SH-SY5Y (cell line): ENCODE results near the gene TFE3.

Experiments used
- GATA2 ChIP-seq: IDR thresholded peaks from 2 replicates; pipeline ENCODE4 v1.6.1; 2011; ENCODE audit warnings: mild to moderate bottlenecking, low read depth, low read length
- GATA3 ChIP-seq: IDR thresholded peaks from 2 replicates; pipeline ENCODE4 v1.6.1; 2011; ENCODE audit warnings: low read depth, mild to moderate bottlenecking, low read length, moderate library complexity

Gene TFE3, protein sequence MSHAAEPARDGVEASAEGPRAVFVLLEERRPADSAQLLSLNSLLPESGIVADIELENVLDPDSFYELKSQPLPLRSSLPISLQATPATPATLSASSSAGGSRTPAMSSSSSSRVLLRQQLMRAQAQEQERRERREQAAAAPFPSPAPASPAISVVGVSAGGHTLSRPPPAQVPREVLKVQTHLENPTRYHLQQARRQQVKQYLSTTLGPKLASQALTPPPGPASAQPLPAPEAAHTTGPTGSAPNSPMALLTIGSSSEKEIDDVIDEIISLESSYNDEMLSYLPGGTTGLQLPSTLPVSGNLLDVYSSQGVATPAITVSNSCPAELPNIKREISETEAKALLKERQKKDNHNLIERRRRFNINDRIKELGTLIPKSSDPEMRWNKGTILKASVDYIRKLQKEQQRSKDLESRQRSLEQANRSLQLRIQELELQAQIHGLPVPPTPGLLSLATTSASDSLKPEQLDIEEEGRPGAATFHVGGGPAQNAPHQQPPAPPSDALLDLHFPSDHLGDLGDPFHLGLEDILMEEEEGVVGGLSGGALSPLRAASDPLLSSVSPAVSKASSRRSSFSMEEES

DNA sequence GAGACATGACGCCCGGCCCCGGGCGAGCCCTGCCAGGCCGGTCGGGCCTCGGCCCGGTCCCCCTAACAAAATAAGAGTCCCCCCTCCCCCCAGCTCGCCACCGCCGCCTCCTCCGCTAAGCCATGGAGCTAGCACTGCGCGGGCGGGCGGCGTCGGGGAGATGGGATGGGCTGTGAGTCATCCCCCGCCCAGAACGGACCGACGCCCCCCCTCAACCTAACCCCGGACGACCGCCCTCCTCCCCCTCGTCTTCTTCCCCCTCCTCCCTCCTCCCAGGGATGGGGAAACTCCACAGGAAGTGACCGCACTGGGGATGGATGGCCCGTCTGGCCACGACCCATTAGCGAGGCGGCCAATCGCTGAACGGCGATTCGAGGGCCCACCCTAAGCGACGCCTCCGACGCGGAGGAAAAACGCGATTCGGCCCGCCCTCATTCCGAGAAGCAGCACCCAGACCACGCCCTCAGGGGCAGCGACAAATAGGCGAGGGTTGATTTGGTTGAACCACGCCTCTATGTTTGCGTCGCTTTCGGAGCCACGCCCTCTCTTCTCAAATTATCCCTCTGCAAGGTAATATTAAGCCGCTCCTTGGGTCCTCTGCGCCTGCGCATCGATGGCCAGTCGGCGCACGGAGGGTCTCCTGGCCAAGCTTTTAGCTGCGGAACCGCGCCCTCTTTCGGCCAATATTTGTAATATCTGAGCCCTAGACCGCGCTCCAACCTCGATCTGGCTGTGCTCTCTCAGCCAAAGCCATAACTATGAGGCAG, at the start of gene TFE3:
TSS of gene TFE3 (minus strand) at position 138 of the 767 bp plus-strand sequence. CDS start at position 7, 131 bp downstream.
- TF ChIP-seq GATA2 = no peak
- no peak for TF ChIP-seq GATA3

DNA sequence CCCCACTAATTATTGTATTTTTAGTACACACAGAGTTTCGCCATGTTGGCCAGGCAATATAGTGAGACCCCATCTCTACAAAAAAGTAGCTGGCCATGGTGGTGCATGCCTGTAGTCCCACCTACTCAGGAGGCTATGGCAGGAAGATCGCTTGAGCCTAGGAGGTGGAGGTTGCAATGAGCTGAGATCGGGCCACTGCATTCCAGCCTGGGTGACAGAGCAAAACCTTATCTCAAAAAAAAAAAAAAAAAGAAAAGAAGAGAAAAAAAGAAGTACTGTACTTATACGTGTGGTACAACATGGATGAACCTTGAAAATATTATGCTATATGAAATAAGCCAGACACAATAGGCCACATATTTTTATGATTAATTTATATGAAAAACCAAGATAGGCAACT, 46.4 kb upstream of the TFE3 start:
- no peak for TF ChIP-seq GATA3
- TF ChIP-seq GATA2 = no peak

DNA sequence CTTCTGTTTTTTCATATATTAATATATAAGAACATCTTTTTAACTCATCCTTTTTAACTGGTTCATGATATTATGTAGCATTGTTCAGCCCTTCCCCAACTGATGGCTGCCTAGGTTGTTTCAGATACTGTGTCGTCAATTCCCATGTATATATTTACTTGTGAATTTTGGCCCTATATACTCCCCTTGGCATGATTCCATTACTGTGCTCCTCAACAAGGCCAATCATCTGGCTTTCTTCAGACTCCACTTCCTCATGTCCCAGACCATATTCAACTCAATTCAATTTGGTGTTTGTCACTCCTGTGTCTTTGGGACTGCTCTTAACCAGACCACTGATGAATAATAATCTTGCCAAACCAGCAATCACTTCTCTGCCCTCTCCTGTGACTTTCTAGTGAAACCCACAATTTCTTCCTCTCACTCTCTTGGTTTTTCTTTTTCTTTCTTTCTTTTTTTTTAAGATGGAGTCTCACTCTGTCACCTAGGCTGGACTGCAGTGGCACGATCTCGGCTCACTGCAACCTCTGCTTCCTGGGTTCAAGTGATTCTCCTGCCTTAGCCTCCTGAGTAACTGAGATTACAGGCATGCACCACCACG, 39.2 kb upstream of the TFE3 start:
- TF ChIP-seq GATA2 (no peak), GATA3 (no peak)

DNA sequence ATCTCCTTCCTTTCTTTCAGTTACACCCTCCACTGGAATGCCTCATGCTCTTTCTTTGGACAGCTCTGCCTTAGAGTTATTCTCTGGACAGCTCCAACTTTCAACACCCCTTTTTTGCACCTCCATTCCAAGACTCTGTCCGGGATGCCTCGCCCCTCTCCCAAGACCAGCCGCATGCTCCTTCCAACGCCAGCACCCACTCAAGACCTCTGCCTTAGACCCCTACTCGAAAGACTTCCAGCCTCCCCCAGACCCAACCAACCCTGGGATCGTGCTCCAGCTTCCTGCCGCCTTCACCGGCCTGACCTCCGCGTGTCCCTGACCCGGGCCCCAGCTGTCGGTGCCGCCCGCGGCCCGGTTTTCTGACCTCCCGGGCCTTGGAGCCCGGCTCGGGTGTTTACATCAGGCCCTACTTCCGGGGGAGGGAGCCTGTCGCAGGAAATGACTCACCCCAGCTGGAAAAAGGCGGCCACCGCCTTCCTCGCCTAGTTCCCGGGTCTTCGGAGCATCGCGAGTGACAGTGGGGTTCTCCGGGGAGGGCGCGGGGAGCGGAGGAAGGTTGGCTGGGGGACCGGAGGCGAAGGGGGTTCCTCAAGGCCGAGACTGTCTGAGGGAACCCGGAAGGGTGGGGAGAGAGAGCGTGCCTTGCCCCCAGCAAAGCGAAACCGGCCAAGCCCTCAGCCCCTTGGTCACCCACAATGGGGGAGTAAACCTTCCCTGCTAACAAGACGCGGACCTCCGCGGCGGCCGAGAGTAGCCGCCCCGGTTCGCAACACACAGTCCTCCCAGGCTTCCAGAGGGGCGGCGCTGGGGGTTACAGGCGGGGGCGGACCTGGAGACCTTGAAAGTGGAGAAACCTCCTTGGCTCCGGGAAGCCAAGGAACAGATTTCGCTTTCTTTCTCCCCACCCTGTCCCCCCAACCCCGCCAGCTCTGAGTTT, 36.6 kb upstream of the TFE3 start, which contains the start of gene WDR45:
TSS of gene WDR45 (minus strand) at position 399 of the 940 bp plus-strand sequence. CDS start 1,792 bp downstream, outside the sequence.
- TF ChIP-seq GATA2 (no peak), GATA3 (no peak)

DNA sequence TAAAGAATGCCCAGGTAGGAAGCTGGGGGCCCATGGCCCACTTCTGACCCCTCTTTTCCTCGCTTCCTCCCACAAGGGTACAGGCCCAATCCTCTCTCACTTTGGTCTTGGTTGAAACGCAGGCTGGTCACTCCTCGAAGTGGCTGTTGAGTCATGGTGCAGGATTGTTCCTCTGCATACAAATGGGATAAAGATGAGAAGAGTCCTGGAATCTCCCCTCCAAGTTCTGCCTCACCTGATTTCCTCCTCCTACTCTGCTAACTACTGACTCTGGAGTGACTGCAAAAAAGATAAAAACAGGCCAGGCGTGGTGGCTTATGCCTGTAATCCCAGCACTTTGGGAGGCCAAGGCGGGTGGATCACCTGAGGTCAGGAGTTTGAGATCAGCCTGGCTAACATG, 34.8 kb upstream of the TFE3 start:
- TF ChIP-seq GATA2 (no peak), GATA3 (no peak)

DNA sequence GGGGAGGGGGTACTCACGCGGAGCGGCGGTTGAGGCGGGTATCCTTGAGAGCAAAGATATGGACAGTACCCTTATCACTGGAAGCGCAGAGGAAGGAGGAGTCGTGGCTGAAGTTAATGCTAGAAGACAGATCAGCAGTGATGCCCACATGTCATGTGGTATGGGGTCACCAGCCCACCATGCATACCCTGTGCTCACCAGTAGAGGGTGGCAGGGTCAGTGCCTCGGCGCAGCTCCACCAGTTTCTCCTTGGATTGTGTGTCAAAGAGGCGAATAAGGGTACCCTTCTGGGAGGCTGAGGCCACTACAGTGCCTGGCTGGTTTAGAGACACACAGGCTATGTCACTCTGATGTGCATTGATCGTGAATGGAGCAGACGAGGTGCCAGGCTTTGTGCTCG, 32.2 kb upstream of the TFE3 start:
- TF ChIP-seq GATA3 (no peak), GATA2 (no peak)

DNA sequence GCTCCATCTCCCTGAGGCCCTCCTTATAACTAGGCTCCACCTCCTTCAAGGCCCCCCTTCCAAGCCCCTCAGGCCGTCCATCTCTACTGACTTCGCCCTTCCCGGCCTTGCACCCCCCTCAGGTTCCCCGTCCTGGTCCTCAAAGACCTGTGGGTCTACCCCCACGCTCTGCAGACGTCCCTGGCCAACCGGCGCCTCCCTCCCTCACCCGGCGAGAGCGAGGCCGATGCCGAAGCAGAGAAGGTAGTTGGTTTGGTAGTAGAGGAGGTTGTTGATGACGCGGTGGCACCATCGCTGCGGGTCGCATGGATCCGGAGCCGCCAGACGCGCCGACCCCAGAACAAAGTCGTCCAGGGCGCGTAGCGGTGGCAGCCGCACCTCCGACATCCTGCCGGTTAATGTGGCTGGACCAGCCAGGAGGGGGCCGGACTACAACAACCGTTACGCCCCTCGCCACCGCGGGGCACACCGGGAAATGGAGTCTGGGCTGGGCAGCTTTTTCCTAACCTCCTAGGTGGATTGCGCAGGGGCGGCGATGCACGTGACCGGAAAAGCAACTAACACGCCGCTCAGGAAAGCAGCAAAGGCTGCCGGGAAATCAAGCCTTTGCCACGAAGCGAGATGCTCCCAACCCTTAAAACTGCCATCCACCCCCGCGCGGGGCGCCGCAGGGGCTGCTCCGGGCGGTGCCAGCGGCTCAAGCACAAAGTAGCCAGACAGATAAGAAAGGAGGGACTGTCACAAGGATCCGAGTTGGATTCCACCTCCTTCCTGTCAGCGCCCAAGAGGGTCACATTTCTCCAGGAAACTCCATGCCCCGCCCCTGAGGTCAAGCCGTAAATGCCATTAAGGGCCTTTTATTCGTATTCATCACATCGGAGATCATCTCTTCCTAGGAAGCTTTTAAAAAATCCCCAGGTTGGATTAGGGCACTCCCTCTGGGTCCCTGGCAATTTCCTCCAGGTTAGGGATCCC, 30.7 kb upstream of the TFE3 start, which contains the start of gene PRAF2:
TSS of gene PRAF2 (minus strand) at position 402 of the 975 bp plus-strand sequence. CDS start at position 387, 15 bp downstream.
- TF ChIP-seq GATA2 (no peak), GATA3 (no peak)

DNA sequence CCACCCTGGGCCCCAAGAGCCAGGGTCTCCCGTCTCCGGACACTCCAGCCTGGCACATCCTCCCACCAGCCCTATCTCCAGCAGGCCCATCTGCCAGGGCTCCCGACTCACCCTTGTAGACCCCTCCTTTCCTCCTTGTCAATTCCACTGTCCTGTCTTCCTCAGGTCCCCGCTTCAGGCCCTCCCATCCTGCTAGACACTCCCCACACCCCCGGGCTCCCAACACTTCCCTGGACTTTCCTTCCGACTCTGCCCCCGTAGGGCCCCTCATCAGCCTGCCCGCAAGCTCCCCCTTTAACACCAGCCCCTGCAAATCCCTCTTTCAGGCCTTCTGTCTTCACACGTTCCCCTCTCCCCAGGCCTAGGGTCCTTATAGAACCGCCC, 29.5 kb upstream of the TFE3 start:
- TF ChIP-seq GATA2 = no peak
- no peak for TF ChIP-seq GATA3

DNA sequence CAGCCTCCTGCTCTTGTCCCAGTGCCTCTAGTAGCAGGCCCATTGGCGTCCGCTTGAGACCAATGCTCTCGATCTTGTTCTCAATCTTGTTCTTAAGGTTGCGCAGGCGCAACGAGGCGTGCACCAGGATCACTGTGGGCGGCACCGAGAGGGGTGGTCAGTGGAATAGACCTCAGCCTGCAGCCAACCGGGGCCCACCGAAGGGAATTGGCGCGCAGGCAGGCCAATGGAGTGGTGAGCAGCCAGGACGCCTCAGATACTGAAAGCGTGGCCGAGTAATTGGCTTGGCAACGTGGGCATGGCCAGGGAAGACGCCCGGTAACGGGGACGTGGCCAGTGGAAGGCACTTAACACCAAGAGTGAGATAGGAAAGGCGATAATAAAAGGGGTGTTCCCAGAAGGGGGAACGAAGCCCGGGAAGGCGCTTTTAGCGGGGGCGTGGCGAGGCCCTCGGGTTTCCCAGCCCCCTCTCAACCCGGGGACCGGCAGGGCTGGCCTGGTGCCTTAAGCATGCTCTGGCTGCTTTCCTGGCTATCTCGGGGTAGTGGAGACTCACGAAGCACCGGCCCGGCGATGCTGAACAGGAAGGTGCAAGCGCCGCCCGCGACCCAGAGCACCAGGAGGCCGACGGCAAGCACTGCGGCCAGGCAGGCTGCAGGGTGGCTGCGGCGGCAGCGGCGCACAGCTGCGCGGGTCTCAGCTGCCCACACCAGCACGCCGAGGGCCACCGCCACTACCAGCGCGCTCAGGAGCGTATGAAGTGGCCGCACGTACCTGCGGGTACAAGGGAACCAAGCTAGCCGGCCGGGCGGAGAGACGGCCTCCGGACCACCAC, 28.9 kb upstream of the TFE3 start:
- TF ChIP-seq GATA2 = no peak
- no peak for TF ChIP-seq GATA3

DNA sequence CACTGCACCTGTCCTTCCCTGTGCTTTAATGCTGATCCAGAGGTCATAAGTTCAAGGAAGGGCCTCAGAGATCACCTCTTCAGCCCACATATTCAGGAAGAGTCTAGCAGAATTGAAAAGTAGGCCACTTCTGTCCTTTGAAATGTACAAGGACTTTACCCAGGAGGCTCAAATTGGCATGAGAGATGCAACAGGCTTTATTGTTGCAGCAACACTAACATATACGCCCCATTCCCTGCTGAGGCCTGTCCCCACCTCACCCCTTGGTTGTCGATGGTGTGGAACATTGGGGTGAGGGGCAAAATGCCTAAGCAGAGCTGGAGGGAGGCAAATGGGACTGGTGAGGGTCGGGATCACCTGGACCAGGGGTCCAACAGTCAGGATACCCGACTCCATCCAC, 27.8 kb upstream of the TFE3 start:
- no peak for TF ChIP-seq GATA3
- TF ChIP-seq GATA2 = no peak

DNA sequence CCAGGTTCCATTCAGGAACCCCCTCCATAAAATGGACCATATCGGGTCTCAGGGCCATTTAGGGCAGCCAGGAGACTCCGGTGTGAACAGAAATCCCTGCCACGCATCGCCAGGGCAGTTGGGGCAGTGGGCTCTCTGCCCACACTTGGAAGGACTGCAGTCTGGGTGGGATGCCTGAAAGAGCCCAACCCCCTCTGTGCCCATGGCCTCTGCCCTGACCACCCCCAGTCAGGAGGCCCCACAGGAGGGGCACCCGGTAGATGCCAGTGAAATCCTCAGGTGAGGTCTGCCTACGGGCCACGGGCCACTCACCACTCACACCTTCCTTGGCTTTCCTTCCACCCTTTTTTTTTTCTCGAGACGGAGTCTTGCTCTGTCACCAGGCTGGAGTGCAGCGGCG, 25.9 kb upstream of the TFE3 start:
- TF ChIP-seq GATA2 (no peak), GATA3 (no peak)
